PC-3 (cell line): ENCODE results near the gene GGACT. TPM values are rescaled to one million over a fixed set of nuclear protein-coding genes. Genes with fewer than 3 reads are reported as not detected.

Experiments
- ATAC-seq: fragments of 200-7000 bp; cut with Tn5 transposase; 2 replicates; pipeline ENCODE4 v1.9.1; 2020; ENCODE audit warnings: mild to moderate bottlenecking, moderate library complexity
- BruUV-seq: library from RNA; stranded (reverse); fragments of 400-500 nt; replicated peaks from 2 replicates; lab custom pipeline; 2021; lab: Mats Ljungman, UMichigan
- CTCF ChIA-PET: fragments of 300-600 bp; sonication (Branson Sonifier 250); formaldehyde crosslinking; loops from one replicate; lab custom pipeline; 2022; ENCODE audit warnings: antibody characterized with exemption; lab: Charles Lee
- POLR2A ChIA-PET: fragments of 300-600 bp; sonication (Branson Sonifier 250); formaldehyde crosslinking; loops from one replicate; lab custom pipeline; 2022; ENCODE audit warnings: antibody characterized with exemption; ENCODE audit not compliant: unreplicated experiment; lab: Charles Lee
- DNase-seq: peaks from one replicate; pipeline ENCODE4 v3.0.0-alpha.2; 2015
- H2AFZ ChIP-seq: fragments of 300-600 bp; sonication (generic); 2 replicates; pipeline ENCODE4 v1.6.0; 2016; ENCODE audit warnings: antibody characterized with exemption, low read length
- H3F3A ChIP-seq: fragments of 300-600 bp; sonication (generic); one replicate; pipeline ENCODE4 v1.6.0; 2017; ENCODE audit warnings: antibody characterized with exemption, low read length, control low read depth, mild to moderate bottlenecking; ENCODE audit not compliant: unreplicated experiment
- H3K27ac ChIP-seq: fragments of 300-600 bp; sonication (generic); 2 replicates; pipeline ENCODE4 v1.5.1; 2016; ENCODE audit warnings: mild to moderate bottlenecking, low read length
- H3K27me3 ChIP-seq: fragments of 300-600 bp; sonication (generic); 2 replicates; pipeline ENCODE4 v1.6.1; 2016; ENCODE audit warnings: low read length, mixed read lengths
- H3K36me3 ChIP-seq: fragments of 300-600 bp; sonication (generic); 2 replicates; pipeline ENCODE4 v1.6.1; 2016; ENCODE audit warnings: low read depth, mixed run types, low read length, mixed read lengths
- H3K4me1 ChIP-seq: fragments of 300-600 bp; sonication (generic); 2 replicates; pipeline ENCODE4 v1.5.1; 2016; ENCODE audit warnings: low read length; ENCODE audit not compliant: insufficient read depth
- H3K4me2 ChIP-seq: fragments of 300-600 bp; sonication (generic); 2 replicates; pipeline ENCODE4 v1.6.0; 2016; ENCODE audit warnings: low read length
- H3K4me3 ChIP-seq: fragments of 300-600 bp; sonication (generic); 2 replicates; pipeline ENCODE4 v1.5.1; 2016; ENCODE audit warnings: mild to moderate bottlenecking, low read length, mixed read lengths
- H3K79me2 ChIP-seq: fragments of 300-600 bp; sonication (generic); 2 replicates; pipeline ENCODE4 v1.6.1; 2017; ENCODE audit warnings: low read length, mixed read lengths
- H3K9ac ChIP-seq: fragments of 300-600 bp; sonication (generic); 2 replicates; pipeline ENCODE4 v1.6.0; 2016; ENCODE audit warnings: mild to moderate bottlenecking, low read length
- H3K9me2 ChIP-seq: fragments of 300-600 bp; sonication (generic); replicated peaks from 2 replicates; pipeline ENCODE4 v1.6.1; 2016; ENCODE audit warnings: mixed run types, low read length, mixed read lengths
- H3K9me3 ChIP-seq: fragments of 300-600 bp; sonication (generic); 2 replicates; pipeline ENCODE4 v1.6.1; 2016; ENCODE audit warnings: low read length, mixed read lengths
- H4K20me1 ChIP-seq: fragments of 300-600 bp; sonication (generic); 2 replicates; pipeline ENCODE4 v1.6.1; 2016; ENCODE audit warnings: low read length, mixed read lengths
- CTCF ChIP-seq: fragments of 300-600 bp; sonication (generic); conservative IDR thresholded peaks from 2 replicates; pipeline ENCODE4 v1.5.1; 2017; ENCODE audit warnings: antibody characterized with exemption, low read depth, mild to moderate bottlenecking, low read length
- EZH2 ChIP-seq: fragments of 300-600 bp; sonication (generic); IDR thresholded peaks from one replicate; pipeline ENCODE4 v1.6.1; 2017; ENCODE audit warnings: antibody characterized with exemption, mild to moderate bottlenecking, low read length; ENCODE audit not compliant: unreplicated experiment
- EZH2phosphoT487 ChIP-seq: fragments of 300-600 bp; sonication (generic); IDR thresholded peaks from 2 replicates; pipeline ENCODE4 v1.6.1; 2018; ENCODE audit warnings: mild to moderate bottlenecking, antibody characterized with exemption, low read length, borderline replicate concordance
- intact Hi-C: fragments of 100-400 bp; cut with micrococcal nuclease; formaldehyde crosslinking; loops from 2 replicates; pipeline ENCODE4 v1.9.0; 2023
- total RNA-seq: library from RNA; depleted of rRNA; stranded (reverse); fragments of >200 nt; gene quantifications from 2 replicates; pipeline ENCODE4 v1.2.3, GENCODE V29; 2014

The GGACT gene
- total RNA-seq, 1 experiment from 2014 or later, result 0.77 TPM

- TF ChIP-seq EZH2phosphoT487 (no peak), EZH2 (no peak), CTCF (no peak)
- Histone ChIP-seq H3F3A (no peaks in the 10 kb centered on the region), H3K27me3 (no peaks in the 10 kb centered on the region), H3K4me1 (no peaks in the 10 kb centered on the region), H3K36me3 (no peaks in the 10 kb centered on the region), H3K9me3 (no peaks in the 10 kb centered on the region), H4K20me1 (no peaks in the 10 kb centered on the region), H3K27ac (no peak overlapping the region), H3K4me2 (no peak overlapping the region), H2AFZ (no peak overlapping the region), H3K4me3 (no peak overlapping the region), H3K9me2 (no peaks in the 10 kb centered on the region), H3K79me2 (no peaks in the 10 kb centered on the region), H3K9ac (no peak overlapping the region)
- intact Hi-C loops, result no loop called here
- DNase-seq (no peak), ATAC-seq (no peak)
- POLR2A ChIA-PET, result no interaction called here
- CTCF ChIA-PET, result interaction anchor here (0.7 kb wide), 1 partner anchor 197 kb away, joined by 3 read pairs; no protein-coding TSS in a partner anchor
- BruUV-seq, result no TSS peak
Observed at GRCh38 chr13:100560498-100561157, 28.0 kb downstream of the GGACT start.

- no peaks in the 10 kb centered on the region for H3K4me1 ChIP-seq
- no peaks in the 10 kb centered on the region for H3K27me3 ChIP-seq
- H3K4me2 ChIP-seq, result no peak overlapping the region
- no peaks in the 10 kb centered on the region for H3K79me2 ChIP-seq
- intact Hi-C loops, result no loop called here
- no peaks in the 10 kb centered on the region for H3K9me3 ChIP-seq
- no peaks in the 10 kb centered on the region for H3K9me2 ChIP-seq
- H3K9ac ChIP-seq, result no peak overlapping the region
- no peak for TF ChIP-seq CTCF
- no peak for TF ChIP-seq EZH2phosphoT487
- TF ChIP-seq EZH2, result no peak
- H3K27ac ChIP-seq, result no peak overlapping the region
- H4K20me1 ChIP-seq, result no peaks in the 10 kb centered on the region
- ATAC-seq (no peak), DNase-seq (no peak)
- POLR2A ChIA-PET, result no interaction called here
- H3K36me3 ChIP-seq, result no peaks in the 10 kb centered on the region
- BruUV-seq, result no TSS peak
- no peak overlapping the region for H2AFZ ChIP-seq
- no peaks in the 10 kb centered on the region for H3F3A ChIP-seq
- H3K4me3 ChIP-seq, result no peak overlapping the region
- CTCF ChIA-PET, result no interaction called here
Observed at GRCh38 chr13:100559886-100560285, 28.7 kb downstream of the GGACT start.

- no peaks in the 10 kb centered on the region for H3K4me1 ChIP-seq
- no TSS peak for BruUV-seq
- no peaks in the 10 kb centered on the region for H3K9me2 ChIP-seq
- no peaks in the 10 kb centered on the region for H3K9me3 ChIP-seq
- intact Hi-C loops, result no loop called here
- H3K4me3 ChIP-seq, result no peak overlapping the region
- ChIA-PET POLR2A (no interaction called here), CTCF (no interaction called here)
- H4K20me1 ChIP-seq, result no peaks in the 10 kb centered on the region
- H3K36me3 ChIP-seq, result no peaks in the 10 kb centered on the region
- H3F3A ChIP-seq, result no peaks in the 10 kb centered on the region
- no peak overlapping the region for H3K9ac ChIP-seq
- H3K79me2 ChIP-seq, result no peaks in the 10 kb centered on the region
- no peak overlapping the region for H3K27ac ChIP-seq
- no peak for ATAC-seq
- DNase-seq, result no peak
- no peaks in the 10 kb centered on the region for H3K27me3 ChIP-seq
- TF ChIP-seq EZH2phosphoT487, result no peak
- TF ChIP-seq EZH2, result no peak
- TF ChIP-seq CTCF, result no peak
- no peak overlapping the region for H3K4me2 ChIP-seq
- H2AFZ ChIP-seq, result no peak overlapping the region
Observed at GRCh38 chr13:100552755-100553154, 35.8 kb downstream of the GGACT start.
